Activated CD8-positive, alpha-beta memory T cell treated with anti-CD3 and anti-CD28 coated beads for 24 hours (primary cell): Measurements from ENCODE around the gene RGS3.
A peak's percentile ranks its signal among the peaks of the same experiment; 100 is the strongest.

Experiments used
- DNase-seq: peaks from one replicate; pipeline ENCODE4 v3.0.0-alpha.2; 2020

Gene RGS3

DNA sequence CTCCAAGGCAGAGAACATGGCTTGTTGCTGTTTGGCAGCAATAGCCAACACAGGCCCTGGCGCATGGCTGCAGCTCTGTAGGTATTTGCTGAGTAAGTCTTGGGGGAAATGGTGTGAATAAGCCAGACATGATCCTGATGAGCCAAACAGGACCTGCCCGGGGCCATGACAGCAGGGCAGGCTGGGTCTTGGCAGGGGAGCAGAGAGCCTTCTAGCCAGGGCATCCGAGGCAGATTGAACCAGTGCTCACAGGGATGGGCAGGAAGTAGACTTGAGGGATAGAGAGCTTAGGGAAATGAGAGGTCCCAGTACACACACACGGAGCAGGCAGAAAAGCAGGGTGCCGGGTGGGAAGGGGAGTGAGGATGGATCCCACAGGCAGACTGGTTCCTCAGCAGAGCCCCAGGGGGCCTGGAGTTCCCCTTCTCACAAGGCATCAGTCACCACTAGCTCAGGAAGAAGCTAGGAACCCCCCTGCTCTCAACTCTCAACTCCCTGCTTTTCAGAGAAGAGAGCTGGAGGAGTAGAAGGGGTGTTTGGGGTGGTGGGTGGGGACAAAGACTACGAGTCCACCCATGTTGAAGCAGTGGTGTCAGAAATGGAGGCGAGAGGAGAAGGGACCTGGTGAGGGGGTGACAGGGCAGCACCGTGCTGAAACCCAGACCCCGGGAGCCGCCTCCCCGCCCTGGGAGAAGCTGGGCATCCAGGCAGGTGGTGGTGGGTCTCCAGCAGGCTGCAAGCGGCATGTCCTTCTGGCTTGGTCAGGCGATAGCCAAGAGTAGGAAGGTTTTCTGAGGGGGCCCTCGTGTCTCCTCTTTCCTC is 111.1 kb downstream of the RGS3 start:
- DNase-seq, result no peak

DNA sequence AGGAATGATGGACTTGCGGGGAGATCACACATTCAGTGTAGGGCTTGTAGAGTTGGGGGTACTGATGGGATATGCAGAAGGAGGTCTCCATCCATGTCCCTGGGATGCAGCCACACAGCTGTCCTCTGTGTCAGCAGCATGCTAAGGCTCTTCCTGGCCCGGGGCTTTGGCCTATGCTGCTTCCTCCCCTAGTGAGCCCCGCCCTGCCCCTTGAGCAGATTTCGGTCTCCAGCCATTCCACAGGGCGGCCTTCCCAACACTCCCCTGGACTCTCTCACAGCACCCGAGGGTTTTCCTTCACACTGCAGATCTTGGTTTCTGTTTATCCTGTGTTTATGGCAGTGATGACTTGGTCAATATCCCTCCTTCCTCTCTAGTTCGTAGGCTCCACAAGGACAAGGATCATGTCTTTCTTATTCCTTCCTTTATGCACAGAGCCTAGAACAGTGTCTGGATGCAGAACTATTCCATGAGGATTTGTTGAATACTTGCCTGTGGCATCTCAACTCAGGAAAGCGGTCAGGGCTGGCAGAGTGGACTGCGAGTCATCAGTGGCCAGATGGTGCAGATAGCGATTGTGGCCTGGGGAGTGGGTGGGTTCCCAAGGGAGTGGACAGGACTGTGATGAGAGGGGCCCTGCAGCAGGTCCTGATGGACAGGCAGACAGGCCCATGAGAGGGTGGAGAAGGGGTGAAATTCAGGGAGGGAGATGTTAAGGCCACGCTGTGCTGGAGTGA is 114.2 kb downstream of the RGS3 start:
- DNase-seq, result no peak

GRCh38 chr9:113578279-113578865 is 114.8 kb downstream of the RGS3 start:
- no peak for DNase-seq

DNA sequence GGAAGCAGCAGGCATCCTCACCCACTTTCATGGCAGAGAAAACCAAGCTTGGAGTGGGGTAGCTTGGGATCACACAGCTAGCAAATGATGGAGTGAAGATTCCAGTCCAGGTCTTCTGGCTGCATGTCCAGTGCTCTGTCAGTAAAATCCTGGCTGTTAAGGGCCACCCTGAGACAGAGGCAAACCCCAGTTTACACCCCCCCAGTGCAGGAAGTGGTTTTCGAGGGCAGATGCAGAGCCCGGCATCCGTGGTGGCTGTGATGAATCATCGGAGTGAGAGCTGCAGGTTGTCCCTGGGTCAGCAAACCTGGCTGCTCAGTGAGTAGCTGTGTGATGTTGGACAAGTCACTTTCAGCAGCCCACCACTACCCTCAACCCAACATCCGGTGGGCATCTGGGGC is 115.4 kb downstream of the RGS3 start:
- peak; percentile 90 for DNase-seq

DNA sequence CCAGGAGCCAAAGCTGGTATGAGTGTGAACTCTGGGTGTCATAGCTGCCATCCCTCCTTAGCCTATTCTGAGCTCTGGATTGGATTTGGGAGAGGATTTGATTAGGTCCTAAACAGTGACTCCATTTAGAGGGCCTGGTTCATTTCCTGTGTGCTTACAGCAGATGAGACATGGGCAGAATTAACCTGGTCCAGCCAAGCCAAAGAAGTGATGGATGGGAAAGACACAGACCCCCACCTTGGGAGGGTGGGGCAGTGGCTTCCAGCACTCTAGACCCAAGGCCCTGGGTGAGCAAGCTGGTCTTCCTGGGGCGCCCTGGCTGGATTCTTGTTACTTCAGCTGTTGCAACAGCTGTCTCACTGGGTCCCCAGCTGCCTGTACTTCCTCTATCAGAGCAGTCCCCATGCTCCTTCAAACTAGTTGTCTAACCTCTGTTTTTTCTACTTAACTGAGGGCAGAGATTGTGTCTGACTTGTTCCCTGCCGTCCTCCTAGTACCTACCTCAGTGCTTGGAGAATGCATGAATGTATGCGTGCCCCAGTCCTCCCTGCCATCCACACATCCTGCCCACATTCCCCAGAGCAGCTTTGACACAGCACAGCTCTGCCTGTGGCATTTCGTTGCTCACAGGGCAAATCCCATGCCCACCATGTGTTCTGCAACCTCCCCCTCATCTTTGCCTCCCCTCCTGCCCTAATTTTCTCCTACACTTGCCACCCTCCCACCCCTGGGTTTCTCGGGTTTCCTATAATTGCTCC is 115.9 kb downstream of the RGS3 start:
- DNase-seq, result peak; percentile 69

GRCh38 chr9:113580041-113580953 is 116.8 kb downstream of the RGS3 start:
- peak; percentile 85 for DNase-seq

GRCh38 chr9:113580954-113581311 is 117.4 kb downstream of the RGS3 start:
- DNase-seq, result no peak

DNA sequence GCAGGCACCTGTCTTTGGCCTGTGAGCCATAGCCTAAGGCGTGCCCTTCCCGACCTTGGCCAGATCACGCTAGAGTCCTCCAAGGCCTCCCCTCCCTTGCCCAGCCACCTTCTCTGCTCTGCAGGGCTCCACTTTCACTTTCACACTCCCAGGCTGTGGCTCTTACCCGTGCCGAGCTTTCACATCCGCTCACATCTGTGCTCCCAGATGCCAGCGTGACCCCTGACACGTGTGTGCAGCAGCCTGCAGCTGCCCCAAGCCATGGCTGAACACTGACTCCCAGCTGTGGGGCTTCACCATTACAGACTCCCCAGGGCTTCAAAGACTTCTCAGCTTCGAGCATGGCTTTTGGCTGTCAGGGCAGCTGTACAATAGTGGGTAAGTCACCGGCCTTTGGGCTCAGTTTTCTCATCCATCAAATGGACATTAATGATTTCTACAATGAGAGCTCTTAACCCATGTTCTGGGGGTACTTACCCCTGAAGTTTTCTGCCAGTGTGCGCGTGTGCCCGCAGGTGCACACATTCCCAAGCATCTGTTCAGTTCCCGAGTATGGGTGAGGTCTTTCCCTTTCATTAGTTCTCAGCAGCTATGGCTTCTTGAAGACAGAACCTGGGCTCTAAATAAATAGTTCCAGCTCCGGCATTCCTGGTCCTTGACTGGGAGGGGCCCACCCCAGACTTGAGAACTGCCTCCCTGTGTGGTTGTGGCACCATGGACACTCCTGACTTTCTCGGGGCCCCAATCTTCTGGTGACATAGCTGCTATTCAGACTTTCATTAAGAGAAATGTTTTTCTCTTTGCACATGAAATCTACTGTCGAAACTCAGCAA is 118.6 kb downstream of the RGS3 start:
- DNase-seq, result peak; percentile 83

- DNase-seq, result no peak
Measured at GRCh38 chr9:113582698-113583200, 119.2 kb downstream of the RGS3 start.

- DNase-seq, result no peak
Measured at GRCh38 chr9:113583511-113584427, 120.2 kb downstream of the RGS3 start.

DNA sequence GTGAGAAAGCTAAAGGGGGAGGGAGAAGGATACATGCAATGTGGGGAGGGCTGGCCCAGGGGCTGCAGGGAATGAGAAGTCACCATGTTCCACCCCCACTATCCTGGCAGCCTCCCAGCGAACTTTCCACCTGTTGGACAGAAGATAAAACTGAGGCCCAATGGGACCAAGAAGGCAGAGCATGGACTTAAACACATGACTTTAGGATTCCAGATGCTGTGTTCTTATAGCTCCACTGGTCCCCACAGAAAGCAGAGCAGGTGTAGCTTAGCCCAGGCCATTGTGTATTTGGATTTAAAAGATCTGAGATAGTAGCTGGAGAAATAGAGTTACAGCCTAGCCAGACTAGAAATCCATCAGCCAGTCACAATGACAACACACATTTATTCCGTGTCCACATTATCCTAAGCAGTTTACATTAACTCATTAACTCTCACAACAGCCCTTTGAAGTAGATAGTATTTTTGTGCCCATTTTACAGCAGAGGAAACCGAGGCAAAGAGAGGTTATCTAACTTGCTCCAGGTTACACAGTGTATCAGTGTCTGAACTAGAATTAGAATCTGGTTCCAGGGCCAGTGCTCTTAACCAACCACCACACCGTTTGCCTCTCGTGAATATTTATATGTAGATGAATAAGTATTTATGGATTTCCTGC is 121.0 kb downstream of the RGS3 start:
- DNase-seq, result no peak

DNA sequence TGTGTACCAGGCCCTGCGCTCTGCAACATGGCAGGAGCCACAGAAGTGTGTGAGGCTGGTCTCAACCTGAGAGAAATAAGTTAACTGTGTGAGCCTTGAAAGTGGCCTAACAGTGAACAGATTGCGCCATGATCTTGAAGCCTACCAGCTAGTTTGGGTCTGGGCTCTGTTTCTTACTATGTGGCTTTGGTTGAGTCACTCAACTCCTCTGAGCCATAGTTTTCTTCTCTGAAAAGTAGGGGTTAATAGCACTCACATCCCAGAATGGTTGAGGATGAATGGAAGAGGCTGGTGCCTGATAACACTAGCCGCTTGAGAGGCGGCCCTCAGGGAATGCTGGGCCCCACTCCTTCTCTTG is 121.5 kb downstream of the RGS3 start:
- DNase-seq, result no peak

DNA sequence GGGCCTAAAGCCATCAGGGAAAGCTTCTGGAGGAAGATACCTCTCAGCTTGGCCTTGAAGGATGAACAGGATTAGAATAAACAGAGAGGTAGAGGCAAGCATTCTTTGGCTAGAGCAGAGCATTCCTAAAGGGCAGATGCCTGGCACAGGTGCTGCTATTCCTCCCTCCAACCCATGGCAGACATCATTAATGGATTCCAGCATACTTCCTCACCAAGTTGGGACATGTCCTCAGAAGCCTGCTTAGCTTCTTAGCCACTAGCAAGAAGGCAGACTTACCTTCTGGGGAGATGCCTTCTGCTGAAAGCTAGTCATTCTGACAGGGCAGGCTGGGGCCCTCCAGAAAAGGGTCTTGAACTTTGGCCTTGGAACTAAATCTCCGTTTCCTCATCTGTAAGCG is 122.0 kb downstream of the RGS3 start:
- no peak for DNase-seq

- no peak for DNase-seq
Measured at GRCh38 chr9:113587471-113588031, 124.0 kb downstream of the RGS3 start.

DNA sequence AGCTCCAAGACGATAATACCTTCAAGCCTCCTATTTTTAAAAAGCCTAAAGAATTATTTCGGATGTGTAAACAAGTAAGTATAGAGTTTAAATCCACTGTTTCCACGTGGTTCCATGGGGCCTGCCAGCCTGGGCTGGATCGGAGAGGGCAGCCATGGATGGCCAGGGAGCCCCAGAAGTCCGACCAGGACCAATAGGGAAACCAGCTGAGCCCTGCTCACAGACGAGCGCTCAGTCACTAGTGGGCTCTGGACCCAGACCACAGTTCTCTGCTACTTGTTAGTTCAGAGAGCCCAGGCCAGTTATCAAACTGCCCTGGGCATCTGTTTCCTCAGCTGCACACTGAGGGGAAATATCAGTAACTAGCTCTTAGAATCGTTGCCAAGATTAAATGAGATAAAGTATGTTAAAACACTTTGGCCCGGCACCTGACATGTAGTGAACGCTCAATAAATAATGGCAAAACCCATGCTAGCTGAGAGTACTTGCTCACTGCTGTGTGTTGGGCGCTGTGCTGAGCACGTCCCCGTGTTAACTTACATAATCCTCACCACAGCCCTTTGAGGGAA is 124.8 kb downstream of the RGS3 start:
- no peak for DNase-seq

GRCh38 chr9:113588936-113589335 is 125.4 kb downstream of the RGS3 start:
- no peak for DNase-seq

DNA sequence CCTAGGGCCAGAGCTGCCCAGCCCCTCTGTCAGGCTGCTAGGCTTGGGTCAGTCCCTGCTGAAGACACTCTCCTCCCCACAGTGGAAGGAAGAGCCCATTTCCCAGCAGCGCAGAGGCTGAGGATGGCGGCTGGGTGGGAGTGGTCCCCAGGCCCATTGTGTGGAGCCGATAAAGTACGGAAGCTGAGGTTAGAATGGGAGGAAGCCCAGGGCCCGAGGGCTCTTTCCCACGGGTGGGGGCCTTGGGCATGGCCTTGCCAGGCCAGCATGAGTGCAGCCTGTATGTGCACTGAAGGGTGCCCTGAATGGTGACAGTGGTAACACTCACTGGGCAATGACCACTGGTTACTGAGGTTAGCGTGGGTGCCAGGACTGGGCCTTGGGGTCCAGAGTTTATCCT is 125.9 kb downstream of the RGS3 start:
- DNase-seq, result no peak

- DNase-seq, result no peak
Measured at GRCh38 chr9:113589890-113590289, 126.4 kb downstream of the RGS3 start.

- DNase-seq, result no peak
Measured at GRCh38 chr9:113590389-113590788, 126.9 kb downstream of the RGS3 start.
